HG03575 (cell line): ENCODE data around the gene PCDH9.
"Not testable (repeated sequence)": the region's sequence is repeated elsewhere in the genome, so short reads cannot be mapped to it uniquely, and the experiment has no call there.

Source experiments
- ATAC-seq: cut with Tn5 transposase; IDR thresholded peaks from one replicate; pipeline ENCODE4 v1.9.1; 2021; ENCODE audit not compliant: unreplicated experiment, insufficient number of reproducible peaks, low FRiP score; ENCODE audit errors: extremely low read depth

Gene PCDH9

GRCh38 chr13:66775196-66775595, 454.9 kb downstream of the PCDH9 start:
- ATAC-seq: no peak

DNA sequence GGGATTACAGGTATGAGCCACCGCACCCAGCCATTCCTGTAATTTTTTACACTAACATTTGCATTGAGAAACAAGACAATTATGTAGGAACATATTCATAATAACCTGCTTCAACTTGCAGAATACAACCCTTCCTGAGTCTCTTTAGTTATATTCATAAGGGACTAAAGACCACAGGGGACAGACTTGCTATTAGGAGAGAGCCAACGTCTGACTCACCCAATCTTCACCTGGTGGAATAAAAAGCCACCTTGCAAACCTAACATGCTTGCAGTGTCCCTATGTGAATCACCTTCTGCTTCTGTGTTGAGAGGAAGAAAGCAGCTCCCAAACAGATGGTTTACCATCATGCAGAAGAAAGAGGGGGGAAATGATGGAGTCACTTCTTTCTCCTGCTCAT, 456.1 kb downstream of the PCDH9 start:
- ATAC-seq: no peak

DNA sequence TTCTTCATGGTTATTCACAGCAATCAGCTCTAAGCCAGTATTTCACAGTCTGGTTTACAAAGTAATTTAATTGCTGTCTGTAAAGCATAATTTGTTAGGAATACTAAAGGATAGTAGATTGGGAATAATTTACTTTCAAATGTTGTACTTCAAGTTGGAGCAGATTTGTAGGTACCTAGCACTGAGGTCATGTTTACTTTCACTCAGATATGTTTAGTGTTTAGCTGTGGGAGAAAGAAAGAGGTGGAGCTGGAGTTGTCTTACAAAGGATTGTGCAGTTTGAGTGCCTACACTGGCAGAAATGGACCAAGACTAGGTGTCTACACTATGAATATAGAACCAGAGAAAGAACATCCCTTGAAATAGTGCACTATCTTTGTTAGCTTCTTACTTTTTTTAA, 464.6 kb downstream of the PCDH9 start:
- ATAC-seq: no peak

DNA sequence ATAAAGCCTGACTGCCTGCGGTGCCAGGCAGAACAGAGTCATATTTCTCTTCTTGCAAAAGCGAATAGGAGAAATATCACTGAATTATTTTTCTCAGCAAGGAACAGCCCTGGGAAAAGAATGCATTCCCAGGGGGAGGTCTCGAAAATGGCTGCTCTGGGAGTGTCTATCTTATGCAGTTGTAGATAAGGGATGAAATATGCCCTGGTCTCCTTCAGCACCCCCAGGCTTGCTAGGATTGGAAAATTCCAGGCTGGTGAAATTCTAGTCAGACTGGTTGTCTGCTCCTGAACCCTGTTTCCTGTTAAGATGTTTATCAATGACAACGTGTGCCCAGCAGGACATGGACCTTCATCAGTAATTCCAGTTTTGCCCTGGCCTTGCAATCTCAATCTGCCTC, 469.5 kb downstream of the PCDH9 start:
- not testable (repeated sequence) for ATAC-seq

- no peak for ATAC-seq
Measured at GRCh38 chr13:66759919-66760318, 470.2 kb downstream of the PCDH9 start.

- ATAC-seq: no peak
Measured at GRCh38 chr13:66751691-66752090, 478.4 kb downstream of the PCDH9 start.

GRCh38 chr13:66748712-66749111, 481.4 kb downstream of the PCDH9 start:
- ATAC-seq: no peak

DNA sequence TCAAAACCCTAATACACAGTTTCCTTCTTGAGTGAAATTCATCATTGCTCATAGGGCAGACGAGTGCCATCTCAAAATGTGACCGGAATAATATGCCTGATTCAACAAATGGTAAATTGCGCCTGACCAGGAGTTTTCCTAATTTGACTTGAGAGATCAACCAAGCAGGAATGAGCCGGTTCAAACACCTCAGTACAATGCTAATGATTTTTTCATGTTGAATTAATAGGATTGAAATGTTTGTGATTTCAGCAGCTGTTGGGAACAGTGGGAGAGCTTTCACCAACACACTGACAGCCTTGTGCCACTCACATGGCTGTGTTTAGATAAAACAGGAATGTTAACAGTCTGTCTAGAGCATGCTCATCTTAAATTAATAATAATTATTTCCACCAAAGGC, 484.8 kb downstream of the PCDH9 start:
- no peak for ATAC-seq

DNA sequence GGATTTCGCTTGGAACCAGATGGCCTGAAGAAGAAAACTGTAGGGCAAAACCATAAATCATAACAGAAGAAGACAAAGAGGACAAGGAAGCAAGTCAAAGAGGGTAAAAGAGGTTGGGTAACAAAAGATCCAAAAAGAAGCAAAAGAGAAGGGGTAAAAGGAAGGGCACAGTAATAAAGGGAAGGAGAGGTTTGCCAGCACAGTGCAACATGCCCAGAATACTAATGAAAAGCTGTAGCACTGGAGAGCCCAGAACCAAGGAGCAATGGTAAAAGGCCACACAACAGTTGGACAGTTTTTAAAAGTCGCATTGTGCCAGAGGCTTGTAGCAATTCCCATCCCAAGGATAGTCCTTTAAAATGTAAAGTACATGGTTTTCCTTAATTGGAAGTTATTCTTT, 506.6 kb downstream of the PCDH9 start:
- ATAC-seq: no peak

DNA sequence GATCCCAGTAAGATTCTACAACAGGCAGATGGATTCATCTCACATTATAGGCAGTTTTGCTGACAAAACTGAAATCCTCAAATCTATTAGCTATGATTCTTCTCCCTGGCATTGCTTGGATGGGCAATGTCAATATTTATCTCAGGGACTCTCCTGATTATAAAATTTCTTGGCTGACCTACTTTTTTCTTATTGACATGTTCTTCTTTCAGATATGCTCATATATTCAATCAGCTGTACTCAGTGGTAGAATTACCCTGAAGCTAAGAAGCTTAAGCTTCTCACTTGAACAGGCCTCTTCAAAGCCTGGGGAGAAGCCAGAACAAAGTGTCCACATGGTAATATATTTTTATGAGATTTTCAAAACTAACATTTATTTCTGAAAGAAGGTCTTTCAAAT, 513.6 kb downstream of the PCDH9 start:
- no peak for ATAC-seq

DNA sequence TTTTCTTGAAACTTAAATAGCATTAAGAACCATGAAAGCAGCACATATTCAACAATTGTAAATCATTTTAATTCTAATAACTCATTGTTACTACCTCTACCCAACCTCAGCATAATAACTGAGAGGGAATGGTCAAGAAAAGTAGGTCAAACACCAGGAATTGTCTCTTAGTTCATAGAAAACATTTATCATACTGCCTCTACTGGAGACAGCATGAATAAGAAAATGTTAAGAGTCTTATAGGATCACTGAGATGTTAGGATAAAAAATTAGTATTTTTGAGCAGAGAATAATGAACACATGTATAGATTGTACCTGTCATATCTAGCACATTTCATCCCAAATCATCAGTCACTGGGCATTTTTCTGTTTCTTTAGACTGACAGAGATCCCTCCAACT, 515.3 kb downstream of the PCDH9 start:
- no peak for ATAC-seq

DNA sequence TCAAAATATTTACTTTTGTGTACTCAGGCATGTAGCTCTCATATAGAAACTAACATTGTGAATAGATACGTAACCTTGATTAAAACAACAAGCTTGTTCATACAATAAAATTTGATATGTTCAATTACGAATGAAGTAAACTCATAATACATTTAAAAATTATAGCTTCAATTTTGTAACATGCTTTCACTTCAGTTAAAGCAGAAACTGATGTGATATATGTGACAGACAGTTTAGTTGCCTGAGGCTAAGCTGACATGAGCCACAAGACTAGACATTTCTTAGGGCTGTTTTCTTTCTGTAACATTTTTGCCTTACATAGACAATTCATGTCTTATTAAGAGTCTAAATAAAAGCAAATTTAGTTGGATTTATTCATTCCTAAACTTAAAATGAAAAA, 526.0 kb downstream of the PCDH9 start:
- ATAC-seq: no peak

- ATAC-seq: no peak
Measured at GRCh38 chr13:66703597-66703996, 526.5 kb downstream of the PCDH9 start.

- ATAC-seq: no peak
Measured at GRCh38 chr13:66700117-66700601, 530.0 kb downstream of the PCDH9 start.

DNA sequence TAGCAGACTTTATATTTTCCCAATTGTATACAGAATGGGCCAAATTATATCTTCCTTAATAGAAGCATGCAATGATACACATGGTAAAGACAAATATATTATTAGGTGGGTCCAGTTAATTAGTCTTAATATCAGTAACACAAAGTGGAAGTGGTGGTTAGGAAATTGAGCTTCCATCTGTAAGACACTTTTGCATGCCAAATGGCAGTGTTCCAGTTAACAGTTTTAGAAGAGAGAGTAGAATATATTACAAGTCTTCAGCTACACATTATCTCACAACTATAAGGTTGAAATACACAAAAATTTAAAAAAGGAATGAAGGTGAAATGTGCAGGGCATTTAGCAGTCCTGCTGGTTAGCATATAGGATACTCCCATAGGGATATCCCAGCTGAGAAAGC, 536.5 kb downstream of the PCDH9 start:
- ATAC-seq: no peak

DNA sequence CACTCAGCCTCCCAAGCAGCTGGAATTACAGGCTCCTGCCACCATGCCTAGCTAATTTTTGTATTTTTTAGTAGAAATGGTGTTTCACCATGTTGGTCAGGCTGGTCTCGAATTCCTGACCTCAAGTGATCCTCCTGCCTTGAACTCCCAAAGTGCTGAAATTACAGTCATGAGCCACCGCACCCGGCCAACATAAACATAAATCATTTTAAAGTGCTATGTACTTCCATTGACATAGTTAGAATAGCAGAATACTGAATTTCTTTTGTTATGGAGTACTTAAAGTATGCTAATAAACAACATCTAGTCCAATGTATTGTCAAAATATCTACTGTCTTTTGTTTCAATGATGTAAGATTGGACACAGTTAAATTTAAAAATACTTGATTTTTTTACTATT, 539.0 kb downstream of the PCDH9 start:
- ATAC-seq: no peak

DNA sequence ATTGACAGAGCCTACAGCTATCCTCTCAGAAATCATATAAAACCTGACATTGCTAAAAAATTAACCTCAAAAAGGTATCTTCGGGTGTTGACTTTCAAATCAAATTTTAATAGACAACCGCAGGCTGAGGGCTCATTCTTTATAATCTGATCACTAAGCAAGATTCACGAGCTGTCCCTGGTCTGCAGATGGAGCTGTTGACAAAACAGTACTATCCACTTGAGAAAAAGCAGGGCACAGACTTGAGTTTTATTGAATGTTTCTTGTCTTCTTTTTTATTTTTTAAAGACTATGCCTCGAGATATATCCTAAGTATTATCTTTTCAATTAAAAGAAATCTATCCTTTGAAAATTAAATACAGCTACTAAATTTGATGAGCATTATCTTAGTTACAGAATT, 540.5 kb downstream of the PCDH9 start:
- ATAC-seq: no peak

DNA sequence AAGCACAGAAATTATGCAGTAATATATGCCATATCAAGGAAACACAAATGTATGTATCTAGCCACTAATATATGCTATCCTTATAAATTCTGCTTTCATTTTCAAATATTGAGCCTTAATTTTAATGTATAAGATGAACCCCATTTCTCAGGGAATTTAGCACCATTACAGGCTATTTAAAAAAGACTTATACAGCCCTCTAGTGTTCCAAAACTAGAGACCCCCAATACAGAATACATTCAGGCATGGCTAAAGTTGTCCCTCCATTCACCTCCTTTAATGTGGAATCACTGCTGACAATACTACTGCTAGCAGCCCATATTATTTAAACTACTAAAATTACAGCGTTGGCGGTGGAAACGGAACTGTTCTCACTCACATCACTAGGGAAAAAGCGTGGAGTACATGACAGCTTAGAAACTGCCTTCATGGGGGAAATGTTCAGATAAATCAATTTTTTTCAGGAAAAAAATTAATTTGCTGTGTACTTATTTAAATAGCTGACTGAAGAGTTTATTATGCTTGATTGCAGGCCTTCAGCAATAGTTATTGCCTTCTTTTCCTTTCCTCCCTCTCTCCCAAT, 541.0 kb downstream of the PCDH9 start:
- ATAC-seq: no peak

DNA sequence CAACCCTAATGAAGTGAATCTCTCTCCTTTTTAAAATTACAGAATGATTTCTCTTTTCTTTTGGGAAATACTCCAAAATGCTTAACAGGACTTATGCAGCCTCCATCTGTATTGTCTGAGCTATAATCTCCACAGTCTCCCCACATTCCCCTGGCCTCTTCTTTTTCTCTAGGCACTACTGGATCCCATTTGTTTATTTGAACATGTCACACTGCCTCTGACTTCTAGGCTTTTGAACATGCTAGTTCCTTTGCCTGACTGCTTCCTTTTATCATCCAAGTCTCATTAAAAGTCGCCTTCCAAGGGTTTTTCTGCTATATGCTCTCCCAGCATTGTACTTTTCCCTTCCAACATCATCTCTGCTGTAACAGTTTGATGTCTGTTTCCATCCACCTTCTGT, 548.7 kb downstream of the PCDH9 start:
- ATAC-seq: no peak

- no peak for ATAC-seq
Measured at GRCh38 chr13:66680031-66680430, 550.1 kb downstream of the PCDH9 start.

- ATAC-seq: no peak
Measured at GRCh38 chr13:66675620-66676019, 554.5 kb downstream of the PCDH9 start.
